Measurements from ENCODE around the gene DGKD. TPM values are rescaled to one million over a fixed set of nuclear protein-coding genes. Genes with fewer than 3 reads are reported as not detected.

Gene DGKD
- total and polyA plus RNA-seq, 2 experiments from 2014 or later: 3.9 to 4.0 TPM

- WGBS, 2 experiments (ENCODE audit: low coverage in 1 of 2, low lambda C conversion rate in 2 of 2, missing lambda C conversion rate in 2 of 2): 92 to 96% methylated on average over 6 of the region's 6 CpGs
Measured at GRCh38 chr2:233363744-233364235, 9.5 kb downstream of the DGKD start.

GRCh38 chr2:233365861-233366520, 11.7 kb downstream of the DGKD start:
- 96 to 98% methylated on average over 6 of the region's 6 CpGs for WGBS, 2 experiments (ENCODE audit: low coverage in 1 of 2, low lambda C conversion rate in 2 of 2, missing lambda C conversion rate in 2 of 2)
- in situ Hi-C loops (cut with MboI): no loop called here
- H3F3A ChIP-seq (ENCODE audit: insufficient read depth): no peaks in the 10 kb centered on the region

More at GRCh38 chr2:233363744-233364235, 9.5 kb downstream of the DGKD start:
- in situ Hi-C loops (cut with MboI): no loop called here
- no peak overlapping the region for H3K4me3 ChIP-seq
- no peak overlapping the region for H2AFZ ChIP-seq
- peaks cover 21% of the 10 kb centered on the region; the same call in 1 of the 2 replicates for H3K79me2 ChIP-seq (ENCODE audit: insufficient read depth)
- no peaks in the 10 kb centered on the region for H3K9me2 ChIP-seq (ENCODE audit: insufficient read depth)
- no peaks in the 10 kb centered on the region; the same call in 1 of the 2 replicates for H4K20me1 ChIP-seq (ENCODE audit: insufficient read depth)
- no peak for TF ChIP-seq EZH2phosphoT487 (IDR thresholded peaks at IDR 0.05; ENCODE audit: insufficient read depth, low read depth)
- no peaks in the 10 kb centered on the region for H3F3A ChIP-seq (ENCODE audit: insufficient read depth)
- H3K9me3 ChIP-seq (ENCODE audit: low read depth): no peaks in the 10 kb centered on the region
- no peak overlapping the region for H3K4me2 ChIP-seq (ENCODE audit: unreplicated experiment)
- H3K4me1 ChIP-seq (ENCODE audit: insufficient read depth): no peaks in the 10 kb centered on the region
- no peak overlapping the region for H3K27ac ChIP-seq
- no peak overlapping the region for H3K9ac ChIP-seq
- no peaks in the 10 kb centered on the region for H3K27me3 ChIP-seq (replicated peaks; ENCODE audit: insufficient read depth)
- peaks cover 3% of the 10 kb centered on the region; the same call in 1 of the 2 replicates for H3K36me3 ChIP-seq (ENCODE audit: low read depth)
- DNase-seq: no peak

GRCh38 chr2:233367586-233367985, 13.3 kb downstream of the DGKD start:
- Histone ChIP-seq H3F3A (ENCODE audit: insufficient read depth) (no peaks in the 10 kb centered on the region), H3K9ac (no peak overlapping the region), H3K27ac (no peak overlapping the region), H3K4me1 (ENCODE audit: insufficient read depth) (no peaks in the 10 kb centered on the region), H4K20me1 (ENCODE audit: insufficient read depth) (no peaks in the 10 kb centered on the region), H3K4me3 (no peak overlapping the region), H3K79me2 (ENCODE audit: insufficient read depth) (0 out of 2 replicates have a peak, but pooled peaks cover 11% of the 10 kb centered on the region), H3K9me3 (ENCODE audit: low read depth) (no peaks in the 10 kb centered on the region), H3K9me2 (ENCODE audit: insufficient read depth) (no peaks in the 10 kb centered on the region), H3K4me2 (ENCODE audit: unreplicated experiment) (no peak overlapping the region), H3K27me3 (replicated peaks; ENCODE audit: insufficient read depth) (no peaks in the 10 kb centered on the region), H2AFZ (no peak overlapping the region), H3K36me3 (ENCODE audit: low read depth) (peaks cover 3% of the 10 kb centered on the region; the same call in 1 of the 2 replicates)
- in situ Hi-C loops (cut with MboI): no loop called here
- WGBS, 2 experiments (ENCODE audit: low coverage in 1 of 2, low lambda C conversion rate in 2 of 2, missing lambda C conversion rate in 2 of 2): 92 to 100% methylated on average over 3 of the region's 3 CpGs
- DNase-seq: no peak
- TF ChIP-seq EZH2 (IDR thresholded peaks at IDR 0.05; ENCODE audit: insufficient read depth, poor library complexity, severe bottlenecking) (no peak), EZH2phosphoT487 (IDR thresholded peaks at IDR 0.05; ENCODE audit: insufficient read depth, low read depth) (no peak)

More at GRCh38 chr2:233365861-233366520, 11.7 kb downstream of the DGKD start:
- DNase-seq: no peak
- Histone ChIP-seq H3K79me2 (ENCODE audit: insufficient read depth) (0 out of 2 replicates have a peak, but pooled peaks cover 10% of the 10 kb centered on the region), H3K9me2 (ENCODE audit: insufficient read depth) (no peaks in the 10 kb centered on the region), H3K27me3 (replicated peaks; ENCODE audit: insufficient read depth) (no peaks in the 10 kb centered on the region), H3K27ac (no peak overlapping the region), H4K20me1 (ENCODE audit: insufficient read depth) (no peaks in the 10 kb centered on the region), H3K9ac (no peak overlapping the region), H3K9me3 (ENCODE audit: low read depth) (no peaks in the 10 kb centered on the region), H2AFZ (no peak overlapping the region), H3K36me3 (ENCODE audit: low read depth) (peaks cover 3% of the 10 kb centered on the region; the same call in 1 of the 2 replicates), H3K4me3 (no peak overlapping the region), H3K4me1 (ENCODE audit: insufficient read depth) (no peaks in the 10 kb centered on the region), H3K4me2 (ENCODE audit: unreplicated experiment) (no peak overlapping the region)
- TF ChIP-seq EZH2 (IDR thresholded peaks at IDR 0.05; ENCODE audit: insufficient read depth, poor library complexity, severe bottlenecking): no peak
- no peak for TF ChIP-seq EZH2phosphoT487 (IDR thresholded peaks at IDR 0.05; ENCODE audit: insufficient read depth, low read depth)

GRCh38 chr2:233368756-233369155, 14.5 kb downstream of the DGKD start:
- no peak for DNase-seq
- Histone ChIP-seq H3K4me1 (ENCODE audit: insufficient read depth) (no peaks in the 10 kb centered on the region), H3K9me3 (ENCODE audit: low read depth) (no peaks in the 10 kb centered on the region), H3K9ac (no peak overlapping the region), H2AFZ (no peak overlapping the region), H3K9me2 (ENCODE audit: insufficient read depth) (no peaks in the 10 kb centered on the region), H3F3A (ENCODE audit: insufficient read depth) (no peaks in the 10 kb centered on the region), H3K4me2 (ENCODE audit: unreplicated experiment) (no peak overlapping the region), H4K20me1 (ENCODE audit: insufficient read depth) (no peaks in the 10 kb centered on the region), H3K4me3 (no peak overlapping the region), H3K27ac (no peak overlapping the region), H3K27me3 (replicated peaks; ENCODE audit: insufficient read depth) (no peaks in the 10 kb centered on the region), H3K79me2 (ENCODE audit: insufficient read depth) (0 out of 2 replicates have a peak, but pooled peaks cover 10% of the 10 kb centered on the region), H3K36me3 (ENCODE audit: low read depth) (no peaks in the 10 kb centered on the region; the same call in 1 of the 2 replicates)
- TF ChIP-seq EZH2phosphoT487 (IDR thresholded peaks at IDR 0.05; ENCODE audit: insufficient read depth, low read depth) (no peak), EZH2 (IDR thresholded peaks at IDR 0.05; ENCODE audit: insufficient read depth, poor library complexity, severe bottlenecking) (no peak)
- WGBS, 2 experiments (ENCODE audit: low coverage in 1 of 2, low lambda C conversion rate in 2 of 2, missing lambda C conversion rate in 2 of 2): 84 to 88% methylated on average over 5 of the region's 5 CpGs
- in situ Hi-C loops (cut with MboI): no loop called here

All from GM23248 (cell line).